Stimulated activated CD8-positive, alpha-beta memory T cell treated with anti-CD3 and anti-CD28 coated beads, Interleukin-12 subunit alpha, Interleukin-12 subunit beta, amount 100 ng/mL, for 24 hours (primary cell): ENCODE data around the gene IRF6.

Source experiments
- DNase-seq: peaks from one replicate; pipeline ENCODE4 v3.0.0-alpha.2; 2020; ENCODE audit errors: extremely low read depth

Gene IRF6

GRCh38 chr1:209805875-209806760, at the start of gene IRF6:
TSS of gene IRF6 (minus strand) at chr1:209806142. CDS start at chr1:209801413, 4,729 bp downstream.
- peak; percentile 33 for DNase-seq

- DNase-seq = no peak
Observed at GRCh38 chr1:209855623-209856022, 49.7 kb upstream of the IRF6 start.

DNA sequence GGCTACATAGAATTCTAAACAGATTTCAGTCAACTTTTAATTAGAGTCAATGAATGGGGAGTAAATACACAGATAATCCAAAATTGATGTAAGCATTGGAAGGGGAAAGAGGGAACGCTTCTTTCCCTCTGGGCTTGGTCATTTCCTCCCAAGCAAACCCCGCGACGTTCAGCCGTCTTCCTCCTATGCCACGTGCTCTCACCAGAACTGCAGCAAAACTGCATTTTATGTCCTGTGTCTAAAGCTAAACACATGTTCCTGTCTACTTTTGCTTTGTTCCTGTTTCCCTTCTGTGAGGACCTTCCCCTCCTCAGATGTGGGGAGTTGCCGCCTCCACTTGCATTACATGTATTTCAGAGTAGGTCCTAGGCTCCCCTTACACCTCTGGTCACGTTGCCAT, 49.1 kb upstream of the IRF6 start:
- no peak for DNase-seq

DNA sequence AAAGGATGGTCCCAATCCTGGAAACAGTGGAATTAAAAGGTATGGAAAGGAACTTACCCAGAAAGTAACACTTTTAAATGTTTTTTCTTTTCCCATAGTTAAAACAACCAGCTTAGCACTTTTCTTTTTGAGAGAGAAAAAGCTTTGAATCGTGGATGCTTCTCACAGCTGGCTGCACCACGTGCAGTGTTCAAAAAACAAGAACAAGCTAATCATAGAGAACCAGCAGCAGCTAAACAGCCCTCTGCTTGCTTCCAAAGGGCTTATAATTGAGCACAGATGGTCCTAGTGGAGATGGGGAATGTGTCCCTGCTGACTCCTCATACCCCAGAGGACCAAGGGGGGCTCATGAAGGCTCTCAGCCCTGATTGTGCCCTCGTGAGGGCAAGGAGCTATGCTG, 48.3 kb upstream of the IRF6 start:
- no peak for DNase-seq

GRCh38 chr1:209853676-209854075, 47.7 kb upstream of the IRF6 start:
- no peak for DNase-seq

DNA sequence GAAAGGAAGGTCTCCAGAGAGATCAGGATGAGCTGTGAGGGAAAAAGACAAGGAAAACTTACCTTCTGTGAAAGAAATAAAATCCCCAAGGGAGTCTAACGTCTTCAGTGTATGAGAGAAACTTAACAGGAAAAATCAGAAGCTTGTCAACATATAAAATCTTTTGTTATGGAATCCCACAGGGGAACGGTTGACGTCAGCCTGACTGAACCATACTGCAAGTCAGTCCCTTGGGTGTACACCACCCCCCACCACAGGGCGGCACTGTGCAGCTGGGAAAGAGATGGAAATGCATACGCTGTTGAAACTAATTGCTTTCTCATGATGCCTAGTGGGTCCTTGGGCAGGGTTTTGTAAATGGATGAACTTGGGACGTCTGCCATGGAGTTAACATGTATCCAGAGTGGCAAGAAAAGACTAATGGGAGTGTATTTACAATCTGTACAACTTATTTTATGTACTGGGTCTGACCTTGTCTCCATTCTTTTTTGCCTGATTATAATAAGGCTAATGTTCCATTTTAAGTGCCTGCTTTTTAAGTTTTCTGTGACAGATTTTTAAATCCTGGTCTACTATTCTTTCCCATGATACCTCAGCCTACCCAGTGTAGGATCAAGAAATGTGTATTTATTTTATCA, 44.5 kb upstream of the IRF6 start:
- DNase-seq = no peak

GRCh38 chr1:209849388-209849787, 43.4 kb upstream of the IRF6 start:
- no peak for DNase-seq

- DNase-seq = no peak
Observed at GRCh38 chr1:209845408-209845725, 39.4 kb upstream of the IRF6 start.

- DNase-seq = no peak
Observed at GRCh38 chr1:209844695-209845407, 38.9 kb upstream of the IRF6 start.

DNA sequence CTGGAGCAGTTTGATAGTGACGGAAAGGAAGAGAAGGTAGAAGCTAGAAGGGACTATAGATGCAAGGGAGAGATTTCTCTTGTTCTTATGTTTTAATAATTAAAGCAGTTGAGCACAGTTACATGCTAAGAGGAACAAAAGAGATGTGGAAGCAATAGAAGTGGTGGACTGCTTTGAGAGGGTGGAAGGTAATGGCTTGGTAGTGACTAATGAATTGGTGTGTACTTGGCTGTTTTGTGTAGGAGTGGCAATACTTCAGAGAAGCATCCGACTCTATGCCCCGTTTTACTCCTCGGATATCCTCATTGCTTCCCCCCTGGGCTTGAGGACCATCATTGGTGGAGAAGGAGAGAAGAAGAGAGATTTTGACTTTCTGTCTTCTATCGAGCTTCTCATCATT, 34.7 kb upstream of the IRF6 start:
- no peak for DNase-seq

- DNase-seq = no peak
Observed at GRCh38 chr1:209839875-209840546, 34.1 kb upstream of the IRF6 start.

- no peak for DNase-seq
Observed at GRCh38 chr1:209838537-209838936, 32.6 kb upstream of the IRF6 start.

GRCh38 chr1:209837671-209838070, 31.7 kb upstream of the IRF6 start:
- no peak for DNase-seq

GRCh38 chr1:209835782-209836298, 29.9 kb upstream of the IRF6 start:
- no peak for DNase-seq

DNA sequence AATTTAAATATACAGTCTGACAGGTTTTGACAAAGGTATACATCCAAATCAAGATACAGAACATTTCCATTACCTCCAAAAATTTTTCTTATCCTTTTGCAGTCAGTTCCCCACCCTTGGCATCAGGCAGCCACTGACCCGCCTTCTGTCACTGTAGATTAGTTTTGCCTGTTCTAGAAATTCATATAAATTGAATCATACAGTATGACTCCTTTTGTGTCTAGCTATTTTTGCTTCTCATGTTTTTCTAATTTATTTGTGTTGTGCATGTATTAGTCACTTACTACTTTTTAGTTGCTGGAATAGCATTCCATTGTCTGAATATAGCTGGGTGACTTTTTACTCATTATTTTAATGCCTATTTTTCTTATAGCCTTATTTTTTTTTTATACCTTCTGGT, 25.7 kb upstream of the IRF6 start:
- DNase-seq = no peak

- no peak for DNase-seq
Observed at GRCh38 chr1:209830722-209831121, 24.8 kb upstream of the IRF6 start.

GRCh38 chr1:209829716-209830115, 23.8 kb upstream of the IRF6 start:
- no peak for DNase-seq

GRCh38 chr1:209827384-209828262, 21.7 kb upstream of the IRF6 start, which contains the start of gene UTP25:
TSS of gene UTP25 (plus strand) at chr1:209827972. CDS start at chr1:209828064, 92 bp downstream.
- DNase-seq = peak; percentile 76

GRCh38 chr1:209825591-209826434, 19.9 kb upstream of the IRF6 start:
- no peak for DNase-seq
